Neural crest cell (in vitro differentiated cells): ENCODE results near the gene SLC1A6. TPM values are rescaled to one million over a fixed set of nuclear protein-coding genes. Genes with fewer than 3 reads are reported as not detected.

Source experiments
- DNase-seq: peaks from one replicate; pipeline ENCODE4 v3.0.0; 2021; ENCODE audit warnings: low read depth, mixed read lengths, low spot score
- H3K27ac Mint-ChIP-seq: one replicate; pipeline ENCODE4 v1.8.0; 2021; ENCODE audit warnings: mild to moderate bottlenecking, mixed read lengths; ENCODE audit not compliant: unreplicated experiment
- H3K27me3 Mint-ChIP-seq: 2 replicates; pipeline ENCODE4 v1.8.0; 2021; ENCODE audit warnings: low read depth, mild to moderate bottlenecking, mixed read lengths
- H3K36me3 Mint-ChIP-seq: 2 replicates; pipeline ENCODE4 v1.8.0; 2021; ENCODE audit warnings: low read depth, mild to moderate bottlenecking, mixed read lengths
- H3K4me1 Mint-ChIP-seq: 2 replicates; pipeline ENCODE4 v1.8.0; 2021; ENCODE audit warnings: mixed read lengths
- H3K4me3 Mint-ChIP-seq: one replicate; pipeline ENCODE4 v1.8.0; 2021; ENCODE audit warnings: mild to moderate bottlenecking, mixed read lengths
- H3K9me3 Mint-ChIP-seq: 2 replicates; pipeline ENCODE4 v1.8.0; 2021; ENCODE audit warnings: mixed read lengths
- total RNA-seq: library from RNA; stranded (reverse); gene quantifications from 2 replicates; pipeline ENCODE4 v1.2.1, GENCODE V29; 2021
- TF ChIP-seq, protein P1 (sequence below): fragments of 200-600 bp; sonication (generic); conservative IDR thresholded peaks from 2 replicates; pipeline ENCODE4 v1.5.0; 2021; ENCODE audit warnings: antibody characterized with exemption, mild to moderate bottlenecking

The SLC1A6 gene
- total RNA-seq, 1 donor from 2014 or later = 8.2 TPM

GRCh38 chr19:14972676-14973075 lies 7.0 kb downstream of the SLC1A6 start:
- no peak for DNase-seq
- H3K27me3 Mint-ChIP-seq = peaks cover 9% of the 10 kb centered on the region
- H3K9me3 Mint-ChIP-seq = no peaks in the 10 kb centered on the region
- TF ChIP-seq, protein P1, sequence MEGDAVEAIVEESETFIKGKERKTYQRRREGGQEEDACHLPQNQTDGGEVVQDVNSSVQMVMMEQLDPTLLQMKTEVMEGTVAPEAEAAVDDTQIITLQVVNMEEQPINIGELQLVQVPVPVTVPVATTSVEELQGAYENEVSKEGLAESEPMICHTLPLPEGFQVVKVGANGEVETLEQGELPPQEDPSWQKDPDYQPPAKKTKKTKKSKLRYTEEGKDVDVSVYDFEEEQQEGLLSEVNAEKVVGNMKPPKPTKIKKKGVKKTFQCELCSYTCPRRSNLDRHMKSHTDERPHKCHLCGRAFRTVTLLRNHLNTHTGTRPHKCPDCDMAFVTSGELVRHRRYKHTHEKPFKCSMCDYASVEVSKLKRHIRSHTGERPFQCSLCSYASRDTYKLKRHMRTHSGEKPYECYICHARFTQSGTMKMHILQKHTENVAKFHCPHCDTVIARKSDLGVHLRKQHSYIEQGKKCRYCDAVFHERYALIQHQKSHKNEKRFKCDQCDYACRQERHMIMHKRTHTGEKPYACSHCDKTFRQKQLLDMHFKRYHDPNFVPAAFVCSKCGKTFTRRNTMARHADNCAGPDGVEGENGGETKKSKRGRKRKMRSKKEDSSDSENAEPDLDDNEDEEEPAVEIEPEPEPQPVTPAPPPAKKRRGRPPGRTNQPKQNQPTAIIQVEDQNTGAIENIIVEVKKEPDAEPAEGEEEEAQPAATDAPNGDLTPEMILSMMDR = no peak
- H3K36me3 Mint-ChIP-seq = peaks cover 11% of the 10 kb centered on the region
- H3K4me3 Mint-ChIP-seq = no peak overlapping the region
- no peak overlapping the region for H3K27ac Mint-ChIP-seq
- no peaks in the 10 kb centered on the region for H3K4me1 Mint-ChIP-seq

GRCh38 chr19:14971474-14971873 lies 8.2 kb downstream of the SLC1A6 start:
- Mint-ChIP-seq H3K4me1 (no peaks in the 10 kb centered on the region), H3K9me3 (no peaks in the 10 kb centered on the region), H3K27me3 (peaks cover 6% of the 10 kb centered on the region), H3K36me3 (peaks cover 11% of the 10 kb centered on the region), H3K4me3 (no peak overlapping the region), H3K27ac (no peak overlapping the region)
- TF ChIP-seq, protein P1 = no peak
- no peak for DNase-seq

DNA sequence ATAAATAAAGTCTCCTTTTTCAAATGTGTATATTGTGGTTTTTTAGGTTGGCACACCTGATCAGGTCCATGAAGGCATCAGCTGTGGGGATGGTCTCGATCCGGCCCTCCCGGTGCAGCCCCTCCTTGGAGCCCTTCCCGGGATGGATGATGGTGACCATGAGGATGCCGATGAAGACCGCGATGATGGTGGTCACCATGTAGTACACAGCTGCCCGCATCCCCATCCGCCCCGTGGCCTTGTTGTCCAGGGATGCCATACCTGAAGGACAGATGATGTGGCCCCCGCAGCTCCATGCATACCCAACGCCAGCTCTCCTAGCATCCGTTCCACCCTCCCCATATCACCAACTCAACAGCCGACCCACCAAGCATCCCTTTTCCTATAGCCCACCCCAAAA lies 11.4 kb downstream of the SLC1A6 start:
- H3K9me3 Mint-ChIP-seq = no peaks in the 10 kb centered on the region

GRCh38 chr19:14961956-14962685 lies 17.5 kb downstream of the SLC1A6 start:
- Mint-ChIP-seq H3K27me3 (no peaks in the 10 kb centered on the region), H3K4me1 (no peaks in the 10 kb centered on the region), H3K4me3 (no peak overlapping the region), H3K27ac (no peak overlapping the region), H3K9me3 (peaks cover 15% of the 10 kb centered on the region), H3K36me3 (peaks cover 18% of the 10 kb centered on the region)
- TF ChIP-seq, protein P1 = no peak
- DNase-seq = no peak

More for the DNA sequence above, 11.4 kb downstream of the SLC1A6 start:
- Mint-ChIP-seq H3K27me3 (no peaks in the 10 kb centered on the region), H3K4me1 (no peaks in the 10 kb centered on the region), H3K4me3 (no peak overlapping the region), H3K36me3 (peaks cover 15% of the 10 kb centered on the region), H3K27ac (no peak overlapping the region)
- DNase-seq = no peak
- TF ChIP-seq, protein P1 = no peak

DNA sequence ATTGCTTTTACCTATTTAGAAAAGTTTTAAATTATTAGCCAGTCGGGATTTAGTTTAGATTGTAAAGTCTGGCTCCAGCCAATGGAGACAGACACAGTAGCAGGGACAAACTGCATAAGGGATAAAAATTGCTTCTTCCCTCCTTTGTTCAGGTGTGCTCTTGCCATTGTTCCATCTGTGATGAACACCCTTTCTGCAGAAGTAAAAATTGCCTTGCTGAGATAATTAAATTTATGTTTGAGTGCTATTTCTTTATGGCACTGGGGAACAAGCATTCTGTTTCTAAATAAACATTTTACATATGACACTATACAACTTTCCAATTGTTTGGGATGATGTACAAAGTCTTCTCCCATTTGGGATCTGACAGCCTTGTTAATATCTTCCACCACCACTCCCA lies 20.4 kb downstream of the SLC1A6 start:
- no peak overlapping the region for H3K4me3 Mint-ChIP-seq
- H3K4me1 Mint-ChIP-seq = no peaks in the 10 kb centered on the region
- DNase-seq = no peak
- TF ChIP-seq, protein P1 = no peak
- peaks cover 20% of the 10 kb centered on the region for H3K36me3 Mint-ChIP-seq
- peaks cover 19% of the 10 kb centered on the region for H3K9me3 Mint-ChIP-seq
- no peak overlapping the region for H3K27ac Mint-ChIP-seq
- H3K27me3 Mint-ChIP-seq = peaks cover 3% of the 10 kb centered on the region
